GM12865 (cell line): ENCODE results near the gene ATP2B2.

Source experiments
- DNase-seq: peaks from one replicate; pipeline ENCODE4 v3.0.0; 2010; ENCODE audit warnings: low read depth
- H3K4me3 ChIP-seq: 2 replicates; pipeline ENCODE4 v1.5.1; 2011; ENCODE audit warnings: mild to moderate bottlenecking, low read depth, low read length, control low read depth
- TF ChIP-seq, protein P1 (sequence below): IDR thresholded peaks from 2 replicates; pipeline ENCODE4 v1.5.1; 2011; ENCODE audit warnings: low read length, control low read depth, low read depth, inconsistent platforms; ENCODE audit not compliant: insufficient read depth; ENCODE audit errors: missing control alignments

The ATP2B2 gene

DNA sequence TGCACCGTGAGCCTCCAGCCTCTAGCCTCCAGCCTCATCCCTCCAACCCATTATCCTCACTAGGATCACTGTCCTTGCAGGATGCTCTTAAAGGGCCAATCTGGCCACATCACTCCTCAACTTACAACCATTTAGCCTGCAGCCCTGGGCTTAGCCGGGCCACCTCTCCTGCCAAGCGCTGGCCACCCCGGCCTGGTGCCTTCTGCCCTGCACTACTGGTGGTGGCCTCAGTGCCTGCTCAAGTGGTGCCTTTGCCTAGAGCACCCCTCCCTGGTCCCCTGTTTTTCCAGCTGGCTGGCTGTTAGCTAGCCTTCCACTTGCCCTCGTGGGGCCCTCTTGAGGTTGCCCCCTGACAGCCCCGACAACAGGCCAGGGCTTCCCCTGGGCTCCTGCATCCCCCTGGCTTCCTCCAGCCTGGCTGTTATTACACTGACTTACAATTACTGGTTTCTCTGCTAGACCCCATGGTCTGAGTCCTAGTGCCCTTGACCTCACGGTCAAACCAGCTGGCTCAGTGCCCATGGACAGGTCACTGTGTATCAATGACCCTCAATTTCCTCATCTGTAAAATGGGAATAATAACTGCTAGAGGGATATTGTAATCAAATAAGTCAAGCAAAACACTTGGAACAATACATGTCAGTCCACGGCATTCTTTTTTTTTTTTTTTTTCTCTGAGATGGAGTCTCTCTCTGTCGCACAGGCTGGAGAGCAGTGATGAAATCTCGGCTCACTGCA, 15.5 kb downstream of the ATP2B2 start:
- no peak for DNase-seq
- TF ChIP-seq, protein P1, sequence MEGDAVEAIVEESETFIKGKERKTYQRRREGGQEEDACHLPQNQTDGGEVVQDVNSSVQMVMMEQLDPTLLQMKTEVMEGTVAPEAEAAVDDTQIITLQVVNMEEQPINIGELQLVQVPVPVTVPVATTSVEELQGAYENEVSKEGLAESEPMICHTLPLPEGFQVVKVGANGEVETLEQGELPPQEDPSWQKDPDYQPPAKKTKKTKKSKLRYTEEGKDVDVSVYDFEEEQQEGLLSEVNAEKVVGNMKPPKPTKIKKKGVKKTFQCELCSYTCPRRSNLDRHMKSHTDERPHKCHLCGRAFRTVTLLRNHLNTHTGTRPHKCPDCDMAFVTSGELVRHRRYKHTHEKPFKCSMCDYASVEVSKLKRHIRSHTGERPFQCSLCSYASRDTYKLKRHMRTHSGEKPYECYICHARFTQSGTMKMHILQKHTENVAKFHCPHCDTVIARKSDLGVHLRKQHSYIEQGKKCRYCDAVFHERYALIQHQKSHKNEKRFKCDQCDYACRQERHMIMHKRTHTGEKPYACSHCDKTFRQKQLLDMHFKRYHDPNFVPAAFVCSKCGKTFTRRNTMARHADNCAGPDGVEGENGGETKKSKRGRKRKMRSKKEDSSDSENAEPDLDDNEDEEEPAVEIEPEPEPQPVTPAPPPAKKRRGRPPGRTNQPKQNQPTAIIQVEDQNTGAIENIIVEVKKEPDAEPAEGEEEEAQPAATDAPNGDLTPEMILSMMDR: no peak
- H3K4me3 ChIP-seq: no peak overlapping the region

GRCh38 chr3:10487988-10488633, 17.3 kb downstream of the ATP2B2 start:
- TF ChIP-seq, protein P1: no peak
- no peak for DNase-seq
- H3K4me3 ChIP-seq: no peak overlapping the region

DNA sequence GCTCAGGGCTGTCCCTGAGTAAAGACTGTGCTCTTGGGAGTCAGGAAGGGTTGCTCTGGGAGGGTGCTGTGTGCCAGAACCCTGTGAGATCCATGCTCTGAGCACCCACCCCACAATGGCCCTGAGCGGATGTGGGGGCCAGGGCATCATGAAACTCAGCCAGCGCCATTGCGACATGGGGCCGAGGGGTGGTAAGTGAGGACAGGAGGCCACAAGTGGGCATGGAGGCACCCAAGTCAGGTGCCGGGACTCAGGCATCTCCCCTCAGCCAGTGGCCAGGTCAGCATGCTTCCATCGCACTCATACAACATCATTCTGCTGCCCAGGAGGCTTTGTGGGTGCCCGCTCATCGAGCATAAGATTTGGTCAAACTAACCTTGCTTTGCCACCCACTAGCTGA, 19.6 kb downstream of the ATP2B2 start:
- no peak for DNase-seq
- TF ChIP-seq, protein P1: no peak
- no peak overlapping the region for H3K4me3 ChIP-seq

- DNase-seq: no peak
- TF ChIP-seq, protein P1: no peak
- no peak overlapping the region for H3K4me3 ChIP-seq
These were observed 20.0 kb downstream of the ATP2B2 start for GRCh38 chr3:10485380-10485779.

DNA sequence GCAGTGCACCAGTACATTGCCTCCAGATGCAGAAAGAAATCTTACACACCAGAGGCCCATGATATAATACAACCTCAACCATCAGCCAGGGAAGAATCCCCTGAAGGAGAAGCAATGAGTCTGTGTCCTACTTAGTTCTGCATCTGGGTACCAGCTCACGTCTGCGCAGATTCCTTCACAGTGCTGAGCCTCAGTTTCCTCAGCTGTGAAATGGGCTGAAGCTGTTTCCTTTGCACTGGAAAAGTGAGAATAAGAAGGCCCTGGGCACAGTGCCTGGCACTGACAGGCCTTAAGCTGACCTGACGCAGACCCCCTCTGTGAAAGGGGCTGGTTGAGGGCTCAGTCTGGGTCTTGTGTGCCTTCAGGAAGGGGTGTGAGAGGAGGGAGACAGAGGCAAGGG, 20.7 kb downstream of the ATP2B2 start:
- no peak overlapping the region for H3K4me3 ChIP-seq
- TF ChIP-seq, protein P1: no peak
- DNase-seq: no peak

DNA sequence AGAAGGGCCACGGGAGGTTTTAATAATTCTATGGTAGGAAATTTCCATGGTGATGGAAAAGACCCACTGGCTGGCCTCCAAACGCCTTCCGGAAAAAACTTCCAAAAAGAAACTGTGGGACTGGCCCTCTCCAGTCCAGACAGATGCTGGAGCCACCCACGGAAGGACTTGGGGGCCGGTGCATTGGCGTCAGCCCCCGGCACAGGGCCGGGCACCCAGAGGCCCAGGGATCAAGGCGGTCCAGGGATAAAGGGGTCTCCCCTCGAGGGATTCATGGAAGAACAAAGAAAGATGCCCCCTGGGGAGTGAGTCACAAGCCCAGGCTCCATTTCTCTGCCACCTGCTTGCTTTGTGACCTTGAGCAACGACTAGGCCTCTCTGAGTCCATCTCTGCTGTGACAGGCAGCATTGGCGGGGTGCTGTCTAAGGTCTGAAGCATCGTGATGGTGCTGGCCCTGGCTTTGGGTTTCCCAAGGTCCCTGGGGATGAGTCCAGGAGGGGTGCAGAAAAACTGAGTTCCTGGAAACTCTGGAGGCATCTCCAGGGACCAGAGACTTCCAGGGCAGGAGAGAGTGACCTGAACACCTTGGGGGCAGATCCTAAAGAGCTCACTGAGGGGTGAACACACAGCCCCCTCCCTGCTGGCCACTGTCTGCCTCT, 21.6 kb downstream of the ATP2B2 start:
- no peak overlapping the region for H3K4me3 ChIP-seq
- TF ChIP-seq, protein P1: no peak
- no peak for DNase-seq
